DMS114 treated with DMSO at 0.1 percent for 48 hours (cell line): ENCODE measurements around the gene OR2T1.
"Not testable (repeated sequence)": the region's sequence is repeated elsewhere in the genome, so short reads cannot be mapped to it uniquely, and the experiment has no call there.

ENCODE experiments used
- DNase-seq: peaks from one replicate; lab custom pipeline; 2025; ENCODE audit not compliant: unreplicated experiment; lab: John Stamatoyannopoulos, UW

OR2T1 gene, protein sequence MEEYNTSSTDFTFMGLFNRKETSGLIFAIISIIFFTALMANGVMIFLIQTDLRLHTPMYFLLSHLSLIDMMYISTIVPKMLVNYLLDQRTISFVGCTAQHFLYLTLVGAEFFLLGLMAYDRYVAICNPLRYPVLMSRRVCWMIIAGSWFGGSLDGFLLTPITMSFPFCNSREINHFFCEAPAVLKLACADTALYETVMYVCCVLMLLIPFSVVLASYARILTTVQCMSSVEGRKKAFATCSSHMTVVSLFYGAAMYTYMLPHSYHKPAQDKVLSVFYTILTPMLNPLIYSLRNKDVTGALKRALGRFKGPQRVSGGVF

DNA sequence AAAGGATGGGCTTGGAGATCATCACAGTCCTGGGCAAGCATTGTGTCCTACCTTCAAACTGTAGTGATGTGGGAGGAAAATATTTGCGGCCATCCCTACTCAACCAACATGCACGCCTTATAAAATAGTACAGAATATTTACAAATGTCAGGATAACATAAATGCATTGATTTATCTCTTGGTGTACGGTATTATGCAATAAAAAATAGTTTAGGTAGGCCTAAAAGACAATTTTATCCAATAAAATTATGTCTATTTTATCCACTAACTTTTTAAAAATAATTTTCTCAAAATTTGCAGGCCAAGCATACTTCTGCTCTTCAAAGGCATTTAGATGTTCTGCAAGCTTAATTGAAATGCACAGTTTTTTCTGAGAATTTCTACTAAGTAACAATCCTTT lies at the start of gene OR2T1:
TSS of gene OR2T1 (plus strand) at position 301 of the 400 bp plus-strand sequence. CDS start 3,100 bp downstream, outside the sequence.
- DNase-seq = no peak

DNA sequence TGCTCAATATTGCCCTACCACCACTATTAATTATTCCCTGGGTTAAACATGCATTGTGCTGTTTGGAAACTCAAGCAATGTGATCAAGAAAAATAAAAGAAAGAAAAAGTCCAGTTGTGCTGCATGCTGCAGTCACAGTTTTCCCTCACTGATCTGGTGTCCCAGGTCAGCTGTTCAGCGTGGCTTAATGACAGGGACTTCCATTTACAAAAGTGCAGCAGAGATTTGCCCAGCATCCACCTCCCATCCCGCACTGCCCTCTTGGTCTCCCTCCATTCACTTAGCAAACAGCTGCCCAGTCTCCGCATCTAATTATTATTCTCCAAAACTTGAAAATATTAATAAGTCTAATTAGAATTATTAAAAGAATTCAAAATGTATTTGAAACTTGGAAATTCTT lies 43.4 kb upstream of the OR2T1 start:
- no peak for DNase-seq

DNA sequence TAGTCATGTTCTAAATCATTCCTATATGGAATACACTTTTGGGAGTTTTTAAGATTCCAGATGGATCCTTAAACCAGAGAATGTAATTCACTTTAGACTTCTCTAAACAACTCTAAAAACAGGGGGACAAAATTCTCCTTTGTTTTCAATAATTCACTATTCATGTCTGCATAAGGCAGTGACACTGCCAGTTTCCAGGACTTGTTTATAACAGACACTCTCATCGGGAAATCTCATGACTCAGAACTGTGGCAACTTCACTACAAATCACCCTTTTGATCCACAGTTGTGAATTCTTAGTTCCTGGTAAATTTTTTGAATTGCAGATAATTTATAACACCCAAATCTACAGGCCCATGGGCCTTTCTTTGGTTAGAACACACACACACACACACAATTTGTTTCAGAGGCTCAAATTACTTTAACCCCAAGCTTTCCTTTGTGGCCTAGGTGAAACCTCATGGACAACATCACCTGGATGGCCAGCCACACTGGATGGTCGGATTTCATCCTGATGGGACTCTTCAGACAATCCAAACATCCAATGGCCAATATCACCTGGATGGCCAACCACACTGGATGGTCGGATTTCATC lies 41.6 kb upstream of the OR2T1 start, which contains the start of gene OR2T4:
TSS of gene OR2T4 (plus strand) at position 545 of the 595 bp plus-strand sequence. CDS start at position 545, 0 bp downstream.
- DNase-seq = no peak

DNA sequence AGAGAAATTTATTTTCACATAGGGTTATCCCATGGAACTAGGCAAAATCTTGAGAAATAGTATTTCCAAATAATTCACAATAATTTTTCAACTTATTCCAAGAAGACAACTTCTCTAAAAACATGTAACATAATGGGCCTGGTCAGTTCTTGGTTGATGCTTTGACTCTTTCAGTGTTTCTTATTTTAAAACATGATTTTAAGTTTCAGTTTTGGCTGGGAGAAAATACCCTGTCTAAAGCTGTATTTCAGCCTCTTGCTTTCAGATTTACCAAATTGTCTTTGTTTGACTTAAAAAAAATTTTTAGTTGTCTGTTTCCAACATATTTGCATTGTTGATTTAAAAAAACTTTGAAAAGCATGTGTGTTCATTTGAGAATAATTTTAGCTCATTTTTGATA lies 36.2 kb upstream of the OR2T1 start:
- no peak for DNase-seq

DNA sequence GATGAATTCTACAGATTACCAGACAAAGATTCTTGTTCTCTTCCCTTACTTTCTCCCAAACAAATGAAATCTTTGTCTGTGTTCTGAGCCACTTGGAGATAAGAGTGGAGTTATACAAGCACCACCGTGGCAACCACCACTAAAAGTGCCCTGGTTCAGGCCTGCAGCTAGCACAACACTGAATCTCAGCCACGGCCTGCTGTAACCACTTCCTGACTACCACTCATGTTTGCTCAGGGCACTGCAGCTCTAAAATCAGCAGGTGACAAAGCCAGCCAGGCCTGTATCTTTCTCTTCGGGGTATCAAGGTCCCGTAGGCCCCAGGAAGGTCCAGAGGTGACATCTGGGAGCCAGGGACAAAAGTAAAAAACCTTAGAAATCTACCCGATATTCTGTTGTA lies 30.5 kb upstream of the OR2T1 start:
- DNase-seq = no peak

DNA sequence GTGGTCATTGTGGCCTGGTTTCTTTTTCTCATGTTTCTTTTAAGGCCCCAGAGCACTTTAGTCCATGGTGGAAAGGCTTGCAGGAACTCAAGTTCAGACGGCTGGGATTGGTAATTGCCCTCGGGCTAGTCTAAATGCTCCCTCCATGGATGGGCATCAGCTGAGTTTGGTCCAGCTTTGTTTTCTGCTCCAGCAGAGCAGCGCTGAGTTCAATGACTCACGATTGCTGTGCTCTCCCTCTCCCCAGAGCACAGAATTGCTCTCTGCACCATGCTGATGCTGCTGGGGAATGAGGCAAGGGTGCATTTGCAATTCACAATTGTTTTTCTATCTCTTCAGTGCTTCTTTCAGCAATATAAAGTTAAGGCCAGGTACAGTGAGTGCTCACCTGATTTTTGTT lies 29.1 kb upstream of the OR2T1 start:
- no peak for DNase-seq

DNA sequence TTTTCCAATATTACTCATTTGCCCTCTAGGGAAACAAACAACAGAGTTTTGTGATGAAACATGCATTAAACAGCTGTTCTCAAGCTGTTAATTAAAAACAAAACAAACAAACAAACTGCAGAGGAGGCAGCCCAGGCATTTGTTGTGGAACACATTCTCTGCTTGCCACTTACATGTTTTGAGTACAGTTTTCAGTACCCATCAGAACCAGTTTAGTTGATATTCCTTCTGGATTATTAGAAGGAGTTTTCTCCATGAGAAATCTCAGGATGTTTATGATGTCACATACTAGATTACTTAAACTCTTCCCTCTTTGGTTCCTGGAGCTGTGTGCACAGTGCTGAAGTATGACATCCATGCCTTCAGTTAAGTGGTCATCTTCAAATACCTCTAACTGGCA lies 27.4 kb upstream of the OR2T1 start, which contains the start of gene OR2T6:
TSS of gene OR2T6 (plus strand) at position 301 of the 400 bp plus-strand sequence. CDS start 11,863 bp downstream, outside the sequence.
- DNase-seq = no peak

DNA sequence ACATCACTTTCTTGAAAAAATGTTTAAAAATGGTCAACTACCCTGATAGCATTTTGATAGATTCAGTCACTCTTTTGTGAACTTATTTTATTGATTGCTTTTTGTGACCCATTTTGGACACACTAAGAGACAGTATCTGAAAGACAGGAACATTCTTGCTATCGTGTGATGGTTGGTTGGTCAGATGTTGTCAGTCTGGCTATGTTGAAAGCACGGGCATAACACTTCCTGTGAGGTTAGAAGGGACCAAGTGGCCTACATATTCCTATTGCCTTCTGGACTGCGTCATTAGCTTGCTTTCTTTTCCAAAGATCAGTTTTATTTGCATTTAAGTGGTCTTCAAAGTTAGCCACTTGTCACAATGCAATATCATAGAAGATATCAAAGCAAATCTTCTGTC lies 25.9 kb upstream of the OR2T1 start:
- DNase-seq = no peak

DNA sequence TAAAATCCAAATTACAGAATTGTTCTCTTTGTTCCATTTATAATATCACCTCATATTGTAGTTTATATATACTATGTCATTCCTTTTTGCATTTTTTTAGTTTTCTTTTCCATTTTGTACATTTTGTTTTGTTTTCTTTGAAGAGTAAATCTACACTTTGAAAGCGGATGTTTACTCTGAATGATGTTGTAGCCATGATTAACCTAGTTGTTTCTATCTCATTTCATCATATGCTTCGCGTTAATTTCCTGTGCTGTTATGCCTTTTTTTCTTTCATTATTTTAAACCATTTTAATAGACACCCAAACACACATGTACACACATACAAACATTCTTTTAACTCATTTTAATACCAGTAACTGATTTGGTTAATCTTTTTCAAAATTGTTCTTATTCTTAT lies 22.0 kb upstream of the OR2T1 start:
- DNase-seq = no peak

DNA sequence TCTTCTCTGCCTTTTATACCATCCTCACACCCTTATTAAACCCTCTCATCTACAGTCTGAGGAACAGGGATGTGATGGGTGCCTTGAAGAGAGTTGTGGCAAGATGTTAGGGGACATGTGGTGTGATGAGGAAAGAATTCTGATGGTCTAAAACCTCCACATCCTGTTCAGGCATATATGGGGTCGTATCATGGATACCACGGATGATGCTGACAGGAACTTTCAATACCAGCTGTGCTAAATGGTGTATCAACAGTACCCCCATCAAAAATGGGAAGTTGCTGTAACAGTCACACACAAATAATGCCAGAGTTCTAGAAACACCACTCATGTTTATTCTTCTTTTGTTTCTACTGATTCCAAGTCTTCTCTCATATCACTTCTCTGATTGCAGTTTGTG lies 14.4 kb upstream of the OR2T1 start:
- no peak for DNase-seq

DNA sequence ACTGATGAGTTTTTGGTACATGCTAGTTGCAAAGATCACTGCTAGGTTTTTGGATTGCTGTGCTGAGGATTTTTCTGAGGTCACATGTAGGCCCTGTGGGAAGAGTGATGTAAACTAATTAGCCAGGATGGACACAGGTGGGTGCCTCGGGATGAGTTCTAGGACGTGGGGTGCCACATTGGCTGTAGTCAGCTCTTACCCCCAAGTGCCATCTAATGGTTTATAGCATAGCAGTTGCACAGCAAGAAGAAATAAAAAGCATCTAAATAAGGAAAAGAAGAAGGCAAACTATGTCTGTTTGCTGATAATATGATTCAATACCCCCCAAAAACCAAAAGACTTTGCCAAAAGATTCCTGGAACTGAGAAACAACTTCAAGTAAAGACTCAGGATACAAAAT lies 9.8 kb upstream of the OR2T1 start:
- no peak for DNase-seq

DNA sequence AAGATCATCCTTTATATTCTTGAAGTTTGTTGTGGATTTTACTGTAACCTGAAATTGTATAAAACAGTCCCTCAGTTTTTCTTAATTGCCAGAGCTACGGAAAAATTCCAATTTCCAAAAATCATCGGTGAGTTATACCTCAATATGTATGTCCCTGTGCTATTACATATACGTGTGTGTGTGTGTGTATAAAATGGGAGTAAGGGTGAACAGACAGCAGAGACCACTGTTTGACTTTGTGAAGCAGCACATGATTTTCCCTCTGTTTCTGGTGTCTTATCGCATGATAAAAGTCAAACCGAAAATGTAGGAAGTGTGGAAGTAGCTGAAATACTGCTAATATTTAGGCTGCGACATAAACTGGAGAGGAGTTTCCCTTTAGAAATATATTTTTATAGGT lies 1.2 kb downstream of the OR2T1 start:
- peak; percentile 18 for DNase-seq

DNA sequence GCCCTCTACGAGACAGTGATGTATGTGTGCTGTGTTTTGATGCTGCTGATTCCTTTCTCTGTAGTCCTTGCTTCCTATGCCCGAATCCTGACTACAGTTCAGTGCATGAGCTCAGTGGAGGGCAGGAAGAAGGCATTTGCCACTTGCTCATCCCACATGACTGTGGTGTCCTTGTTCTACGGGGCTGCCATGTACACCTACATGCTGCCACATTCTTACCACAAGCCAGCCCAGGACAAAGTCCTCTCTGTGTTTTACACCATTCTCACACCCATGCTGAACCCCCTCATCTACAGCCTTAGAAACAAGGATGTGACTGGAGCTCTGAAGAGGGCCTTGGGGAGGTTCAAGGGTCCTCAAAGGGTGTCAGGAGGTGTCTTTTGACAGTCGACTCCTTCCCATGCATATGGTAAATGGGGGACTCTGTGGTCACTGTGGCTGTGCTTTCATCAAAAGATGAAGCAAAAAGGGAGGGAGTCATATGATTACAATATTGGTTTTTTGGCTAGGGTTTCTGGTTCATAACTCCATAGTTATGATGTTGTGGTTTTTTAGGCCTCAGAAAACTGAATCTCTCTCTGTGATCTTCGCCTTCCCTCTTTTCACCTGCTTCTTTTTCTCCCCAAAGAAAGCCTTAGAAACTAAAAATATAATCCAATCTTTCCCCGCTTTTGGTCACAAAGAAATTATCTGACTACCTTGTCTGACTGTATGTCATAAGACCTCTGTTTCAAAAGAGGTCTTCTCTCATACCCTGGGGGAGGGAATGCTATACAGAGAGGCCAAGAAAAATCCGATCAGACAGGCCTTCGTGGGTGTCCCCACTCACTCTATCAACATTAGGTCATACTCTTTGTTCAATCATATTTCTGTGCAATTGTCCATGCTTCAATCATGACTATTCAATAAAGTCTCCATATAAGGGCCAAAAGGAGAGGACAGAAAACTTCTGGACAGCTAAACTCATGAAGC lies 4.2 kb downstream of the OR2T1 start:
- DNase-seq = no peak

DNA sequence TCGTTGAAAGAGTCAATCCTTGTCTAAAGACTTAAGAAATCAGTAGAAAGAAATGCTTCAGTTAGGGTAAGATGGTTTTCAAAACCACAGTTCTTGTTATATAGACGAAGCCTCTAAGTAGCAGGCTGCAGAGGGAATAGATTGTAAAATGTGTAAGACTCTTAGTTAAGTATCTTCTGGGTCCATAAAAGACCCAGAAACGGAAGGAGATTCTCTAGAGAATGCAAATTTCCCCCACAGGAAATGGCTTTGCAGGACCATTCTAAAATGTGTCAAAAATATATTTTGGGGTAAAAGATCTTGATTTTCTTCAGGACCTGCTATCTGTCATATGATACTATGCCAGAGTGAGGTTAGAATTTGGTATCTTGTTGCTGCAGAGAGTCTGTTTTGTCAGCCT lies 13.4 kb downstream of the OR2T1 start:
- no peak for DNase-seq

DNA sequence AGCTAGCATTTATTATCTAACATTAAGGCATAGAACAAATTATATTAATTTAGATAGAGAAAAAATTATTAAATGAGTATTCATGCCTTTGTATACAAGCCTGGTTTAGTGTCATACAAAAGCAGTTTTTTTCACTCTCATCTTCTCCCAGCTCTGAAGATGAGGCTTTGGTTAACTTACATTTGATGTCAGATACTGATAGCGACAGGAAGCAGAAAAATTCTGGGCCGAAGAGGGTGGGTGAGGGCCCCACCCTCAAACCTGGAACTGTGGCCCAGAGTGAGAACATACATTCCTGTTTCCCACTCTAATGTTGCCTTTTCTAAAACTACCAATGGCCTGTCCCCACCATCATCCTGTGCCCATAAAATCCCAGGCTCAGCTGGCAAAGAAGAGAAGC lies 15.0 kb downstream of the OR2T1 start:
- no peak for DNase-seq

DNA sequence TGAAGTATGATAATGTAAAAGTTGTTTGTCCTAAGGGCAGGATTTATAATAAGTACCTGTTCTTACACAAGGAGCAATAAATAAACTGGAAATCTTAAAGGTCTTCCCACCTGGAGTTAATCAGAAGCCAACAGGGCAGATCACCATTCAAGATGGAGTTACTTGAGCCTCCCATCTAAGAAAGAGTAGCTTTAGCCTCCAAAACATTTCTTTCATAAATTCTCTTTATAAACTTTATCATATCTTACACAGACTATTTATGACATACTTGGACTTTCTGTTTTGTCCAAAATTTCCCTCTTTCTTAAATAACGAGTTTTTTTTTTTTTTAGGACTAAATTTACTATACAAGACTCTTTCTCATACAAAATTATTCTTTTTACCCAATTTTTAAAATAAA lies 18.5 kb downstream of the OR2T1 start:
- peak; percentile 17 for DNase-seq

DNA sequence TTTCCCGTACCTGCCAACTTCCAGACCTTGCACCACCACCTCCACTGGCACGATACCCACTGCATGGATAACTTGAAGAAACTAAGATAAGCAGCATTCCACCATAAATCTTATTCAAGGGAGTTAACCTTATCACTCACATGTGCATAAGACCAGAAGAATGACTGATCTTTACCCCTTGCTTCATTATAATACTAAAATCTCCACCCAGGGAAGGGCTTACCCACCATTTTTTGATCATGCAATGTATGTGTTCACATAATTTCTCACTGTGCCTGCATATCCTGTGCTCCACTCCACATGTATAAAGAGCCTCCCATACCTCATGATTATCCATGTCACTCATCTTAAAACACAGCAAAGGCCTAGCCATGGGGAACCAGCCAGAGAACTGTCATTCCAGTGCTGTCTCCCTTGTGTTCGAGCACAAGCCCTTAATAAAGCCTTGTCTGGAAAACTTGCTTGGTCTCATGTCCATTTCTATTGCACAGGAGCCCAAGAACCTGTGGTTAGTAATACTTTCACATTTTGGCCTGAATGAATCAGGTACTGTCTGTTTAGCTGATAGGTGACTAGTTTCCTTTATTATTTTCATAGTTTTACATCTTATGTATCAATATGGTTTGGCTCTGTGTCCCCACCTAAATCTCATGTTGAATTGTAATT lies 24.8 kb downstream of the OR2T1 start:
- DNase-seq = not testable (repeated sequence)

DNA sequence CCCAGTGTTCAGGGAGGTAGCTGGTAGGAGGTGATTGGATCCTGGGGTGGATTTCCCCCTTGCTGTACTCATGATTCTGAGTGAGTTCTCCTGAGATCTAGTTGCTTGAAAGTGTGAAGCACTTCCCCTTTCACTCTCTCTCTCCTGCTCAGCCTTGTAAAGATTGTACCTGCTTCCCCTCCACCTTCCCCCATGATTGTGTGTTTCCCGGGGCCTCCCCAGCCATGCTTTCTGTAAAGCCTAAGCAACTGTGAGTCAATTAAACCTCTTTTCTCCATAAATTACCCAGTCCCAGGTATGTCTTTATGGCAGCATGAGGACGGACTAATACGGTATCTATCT lies 25.3 kb downstream of the OR2T1 start:
- DNase-seq = not testable (repeated sequence)

DNA sequence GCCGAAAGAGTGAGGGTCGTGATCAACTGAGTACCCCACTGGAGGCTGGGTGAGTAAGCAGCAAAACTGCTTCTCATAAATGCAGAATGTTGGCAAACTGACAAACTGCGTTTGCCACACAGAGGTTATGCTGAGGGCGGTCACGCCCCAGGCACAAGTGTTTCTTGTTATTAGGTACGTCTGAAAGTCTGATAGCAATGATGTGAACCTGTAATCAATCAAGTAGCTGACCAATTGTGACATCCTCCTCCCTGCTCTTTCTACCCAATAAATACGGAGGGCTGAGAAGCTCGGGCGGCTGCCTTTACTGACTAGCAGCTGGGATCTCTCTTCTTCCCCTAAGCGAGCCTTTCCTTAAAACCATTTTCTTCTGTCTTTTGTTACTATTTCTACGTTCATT lies 28.8 kb downstream of the OR2T1 start:
- DNase-seq = not testable (repeated sequence)

DNA sequence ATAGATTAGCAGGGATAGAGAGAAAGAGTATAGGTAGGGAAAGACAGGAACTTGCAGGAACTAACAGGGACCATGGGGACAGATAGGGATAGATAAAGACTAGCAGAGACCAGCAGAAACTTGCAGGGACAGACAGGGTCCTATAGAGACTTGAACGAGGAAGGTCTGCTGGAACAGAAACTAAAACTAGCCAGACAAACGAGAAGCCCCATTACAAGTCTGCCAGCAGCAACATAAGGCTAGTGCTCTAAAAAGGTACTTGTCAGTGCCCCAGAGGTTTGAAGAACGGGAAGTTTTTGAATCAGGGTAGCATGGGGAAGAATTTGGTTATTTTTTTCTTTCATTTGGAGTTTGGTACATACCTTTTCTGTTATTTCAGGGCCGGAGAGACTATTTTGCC lies 29.4 kb downstream of the OR2T1 start:
- DNase-seq = not testable (repeated sequence)

DNA sequence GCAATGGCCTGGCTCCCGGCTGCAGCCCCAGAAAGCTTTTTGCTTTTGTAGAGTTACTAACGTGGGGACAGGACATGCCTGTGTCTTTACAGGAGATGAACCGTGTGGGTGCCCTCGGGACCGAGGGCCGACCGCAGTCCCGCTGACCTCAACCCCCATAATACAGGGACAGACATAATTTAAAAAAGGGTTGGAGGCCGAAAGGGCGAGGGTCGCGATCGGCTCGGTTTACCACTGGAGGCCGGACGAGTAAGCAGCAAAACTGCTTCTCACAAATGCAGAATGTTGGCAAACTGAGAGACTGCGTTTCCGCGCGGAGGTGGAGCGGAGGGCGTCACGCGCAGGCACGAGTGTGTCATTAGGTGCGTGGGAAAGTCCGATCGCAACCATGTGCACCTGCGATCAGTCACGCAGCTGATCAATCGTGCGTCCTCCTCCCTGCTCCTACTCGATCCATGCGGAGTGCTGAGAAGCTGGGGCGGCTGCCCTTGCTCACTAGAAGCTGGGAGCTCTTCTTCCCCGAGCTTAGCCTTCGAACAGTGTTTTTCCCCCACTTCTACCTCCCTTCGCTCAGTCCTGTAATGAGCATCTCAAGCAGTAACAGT lies 31.1 kb downstream of the OR2T1 start:
- DNase-seq = not testable (repeated sequence)
